H1 (cell line): ENCODE data around the gene NUAK1. TPM values are rescaled to one million over a fixed set of nuclear protein-coding genes. Genes with fewer than 3 reads are reported as not detected.

Source experiments
- CTCF ChIA-PET: fragments of 300-600 bp; sonication (Branson Sonifier 250); formaldehyde crosslinking; loops from one replicate; lab custom pipeline; 2021; ENCODE audit not compliant: partially characterized antibody; lab: Charles Lee
- POLR2A ChIA-PET: fragments of 300-600 bp; sonication (Branson Sonifier 250); formaldehyde crosslinking; loops from one replicate; lab custom pipeline; 2021; ENCODE audit warnings: inconsistent platforms; ENCODE audit not compliant: partially characterized antibody; lab: Charles Lee
- DNase-seq, 2 experiments: peaks; one replicate each; pipeline versions ENCODE4 v3.0.0 to v3.0.0-alpha.2; 2010 to 2022; ENCODE audit warnings: low spot score in 2 of 2, low read depth in 1 of 2, mixed read lengths in 1 of 2
- FAIRE-seq: peaks from 2 replicates; lab custom pipeline; 2011; peaks lifted over from hg19 to GRCh38; lab: Jason Lieb, UNC
- H2AFZ ChIP-seq: 2 replicates; pipeline ENCODE4 v1.8.1; 2012; ENCODE audit warnings: low read length, inconsistent platforms
- H2AK5ac ChIP-seq: 2 replicates; pipeline ENCODE4 v1.6.1; 2013; ENCODE audit warnings: low read depth, low read length
- H2BK120ac ChIP-seq: replicated peaks from 2 replicates; pipeline ENCODE3; 2013; ENCODE audit warnings: low read depth, low read length, inconsistent platforms
- H2BK12ac ChIP-seq: 2 replicates; pipeline ENCODE4 v1.6.1; 2013; ENCODE audit warnings: low read depth, low read length
- H2BK15ac ChIP-seq: 2 replicates; pipeline ENCODE4 v1.6.1; 2013; ENCODE audit warnings: low read length
- H2BK20ac ChIP-seq: 2 replicates; pipeline ENCODE4 v1.6.1; 2013; ENCODE audit warnings: low read length
- H2BK5ac ChIP-seq: 2 replicates; pipeline ENCODE4 v1.6.1; 2013; ENCODE audit warnings: low read depth, low read length
- H3K14ac ChIP-seq: 2 replicates; pipeline ENCODE4 v1.6.1; 2013; ENCODE audit warnings: inconsistent platforms; ENCODE audit not compliant: insufficient read length
- H3K18ac ChIP-seq: 2 replicates; pipeline ENCODE4 v1.6.1; 2013; ENCODE audit warnings: low read length; ENCODE audit errors: extremely low read depth
- H3K23ac ChIP-seq: 2 replicates; pipeline ENCODE4 v1.6.1; 2013; ENCODE audit warnings: inconsistent platforms; ENCODE audit not compliant: insufficient read length
- H3K23me2 ChIP-seq: 2 replicates; pipeline ENCODE4 v1.6.1; 2013; ENCODE audit warnings: low read depth, low read length
- H3K27ac ChIP-seq: 2 replicates; pipeline ENCODE4 v1.6.1; 2011; ENCODE audit warnings: low read depth, low read length, inconsistent platforms
- H3K27me3 ChIP-seq, 4 experiments: replicated peaks in 1 of 4; 1 replicate in 1 of 4; 2 replicates in 3 of 4; pipeline versions ENCODE4 v1.6.1 to v1.8.1; 2011 to 2013; ENCODE audit warnings: low read length in 3 of 4, mild to moderate bottlenecking in 3 of 4, inconsistent platforms in 2 of 4, mixed read lengths in 2 of 4, moderate library complexity in 1 of 4; ENCODE audit not compliant: control insufficient read depth in 3 of 4, insufficient read depth in 3 of 4; ENCODE audit errors: extremely low read depth in 1 of 4
- H3K36me3 ChIP-seq, 4 experiments: 2 replicates each; pipeline versions ENCODE4 v1.6.1 to v1.8.1; 2011 to 2013; ENCODE audit warnings: mild to moderate bottlenecking in 4 of 4, low read length in 3 of 4, moderate library complexity in 2 of 4, control low read depth in 1 of 4, inconsistent platforms in 1 of 4; ENCODE audit not compliant: insufficient read depth in 4 of 4, control insufficient read depth in 2 of 4
- H3K4ac ChIP-seq: replicated peaks from 2 replicates; pipeline ENCODE3; 2013; ENCODE audit warnings: low read length, low read depth, mixed read lengths, inconsistent platforms; ENCODE audit not compliant: insufficient read length
- H3K4me1 ChIP-seq, 4 experiments: replicated peaks in 1 of 4; 1 replicate in 1 of 4; 2 replicates in 3 of 4; pipeline versions ENCODE4 v1.6.1 to v1.8.1; 2011 to 2013; ENCODE audit warnings: low read length in 3 of 4, inconsistent platforms in 2 of 4, mixed read lengths in 1 of 4; ENCODE audit not compliant: insufficient read depth in 4 of 4, control insufficient read depth in 3 of 4
- H3K4me2 ChIP-seq, 2 experiments: 2 replicates each; pipeline versions ENCODE4 v1.6.1 to v1.8.1; 2011 to 2013; ENCODE audit warnings: low read depth in 2 of 2, low read length in 2 of 2, control low read depth in 1 of 2, inconsistent platforms in 1 of 2, mild to moderate bottlenecking in 1 of 2; ENCODE audit not compliant: insufficient read depth in 1 of 2
- H3K4me3 ChIP-seq, 4 experiments: fragments of 200-600, 300-600 bp in 1 of 4; sonication (generic), shearing (Covaris generic), sonication (Bioruptor Twin) in 1 of 4; 2 replicates each; pipeline versions ENCODE4 v1.5.1 to v1.8.1; 2011 to 2016; ENCODE audit warnings: low read length in 4 of 4, low read depth in 3 of 4, control low read depth in 2 of 4, inconsistent platforms in 2 of 4, mild to moderate bottlenecking in 2 of 4, mixed read lengths in 1 of 4, moderate library complexity in 1 of 4; ENCODE audit not compliant: insufficient read depth in 2 of 4; ENCODE audit errors: extremely low read depth in 1 of 4
- H3K56ac ChIP-seq: replicated peaks from 2 replicates; pipeline ENCODE3; 2013; ENCODE audit warnings: low read depth, mild to moderate bottlenecking, mixed read lengths, low read length, inconsistent platforms; ENCODE audit not compliant: insufficient read length
- H3K79me1 ChIP-seq: 2 replicates; pipeline ENCODE4 v1.6.1; 2013; ENCODE audit warnings: low read depth, low read length, control low read depth
- H3K79me2 ChIP-seq, 2 experiments: 2 replicates each; pipeline versions ENCODE4 v1.6.1 to v1.8.1; 2012 to 2013; ENCODE audit warnings: low read length in 2 of 2, mild to moderate bottlenecking in 2 of 2, inconsistent platforms in 1 of 2; ENCODE audit not compliant: insufficient read depth in 2 of 2, control insufficient read depth in 1 of 2
- H3K9ac ChIP-seq, 4 experiments: replicated peaks in 1 of 4; 1 replicate in 1 of 4; 2 replicates in 3 of 4; pipeline versions ENCODE4 v1.6.1 to v1.8.1; 2011 to 2013; ENCODE audit warnings: low read depth in 3 of 4, low read length in 3 of 4, control low read depth in 2 of 4, mild to moderate bottlenecking in 2 of 4, moderate library complexity in 2 of 4, inconsistent platforms in 1 of 4; ENCODE audit errors: extremely low read depth in 1 of 4
- H3K9me3 ChIP-seq, 2 experiments: 2 replicates each; pipeline versions ENCODE4 v1.6.1 to v1.8.1; 2012 to 2013; ENCODE audit warnings: mild to moderate bottlenecking in 2 of 2, moderate library complexity in 2 of 2, control low read depth in 1 of 2, inconsistent platforms in 1 of 2, low read depth in 1 of 2, low read length in 1 of 2, mixed read lengths in 1 of 2; ENCODE audit not compliant: insufficient read depth in 2 of 2
- H4K20me1 ChIP-seq, 2 experiments: replicated peaks in 1 of 2; 2 replicates each; pipeline versions ENCODE3 to v1.8.1; 2011 to 2013; ENCODE audit warnings: inconsistent platforms in 2 of 2, low read length in 2 of 2, mild to moderate bottlenecking in 1 of 2; ENCODE audit not compliant: insufficient read depth in 2 of 2, control insufficient read depth in 1 of 2
- H4K5ac ChIP-seq: 2 replicates; pipeline ENCODE4 v1.6.1; 2013; ENCODE audit warnings: low read length, low read depth, mixed read lengths, inconsistent platforms; ENCODE audit not compliant: insufficient read length
- H4K8ac ChIP-seq: 2 replicates; pipeline ENCODE4 v1.8.0; 2013; ENCODE audit warnings: mild to moderate bottlenecking, moderate library complexity, low read length, inconsistent platforms; ENCODE audit not compliant: insufficient read depth; ENCODE audit errors: extremely low read depth
- H4K91ac ChIP-seq: replicated peaks from 2 replicates; pipeline ENCODE3; 2013; ENCODE audit warnings: low read length, mixed read lengths, inconsistent platforms; ENCODE audit not compliant: insufficient read length
- ASH2L ChIP-seq: fragments of 200-600, 300-600 bp; sonication (generic); IDR thresholded peaks from one replicate; pipeline ENCODE4 v1.7.1; 2017; ENCODE audit warnings: low read length
- KDM1A ChIP-seq: fragments of 200-600, 300-600 bp; sonication (generic); IDR thresholded peaks from 2 replicates; pipeline ENCODE4 v1.7.1; 2016; ENCODE audit warnings: mild to moderate bottlenecking, low read length, borderline replicate concordance
- MAFK ChIP-seq: IDR thresholded peaks from 2 replicates; pipeline ENCODE4 v1.6.1; 2012; ENCODE audit warnings: low read depth, mild to moderate bottlenecking, improper control_type of control experiment, low read length
- NANOG ChIP-seq: IDR thresholded peaks from 2 replicates; pipeline ENCODE4 v1.6.1; 2011; ENCODE audit warnings: low read length, low read depth, mild to moderate bottlenecking, inconsistent platforms; ENCODE audit not compliant: insufficient read depth, poor library complexity, severe bottlenecking
- POLR2A ChIP-seq, 2 experiments: IDR thresholded peaks; 1 replicate in 1 of 2; 2 replicates in 1 of 2; pipeline ENCODE4 v1.6.1; 2011; ENCODE audit warnings: low read depth in 2 of 2, low read length in 2 of 2, mild to moderate bottlenecking in 2 of 2; ENCODE audit errors: control extremely low read depth in 1 of 2
- RXRA ChIP-seq: IDR thresholded peaks from 2 replicates; pipeline ENCODE4 v1.6.1; 2011; ENCODE audit warnings: low read depth, mild to moderate bottlenecking, low read length, moderate library complexity; ENCODE audit not compliant: insufficient read depth
- SP2 ChIP-seq: IDR thresholded peaks from 2 replicates; pipeline ENCODE4 v1.6.1; 2012; ENCODE audit warnings: mild to moderate bottlenecking, low read length, inconsistent platforms
- WGBS, 2 experiments: shearing (Covaris generic) in 1 of 2; methylation state at CpG; one replicate each; pipeline versions ENCODE4 v1.1.6 to v1.1.7; 2013 to 2015; ENCODE audit warnings: low lambda C conversion rate in 2 of 2, mixed read lengths in 2 of 2, inconsistent platforms in 1 of 2, low coverage in 1 of 2, missing lambda C conversion rate in 1 of 2; ENCODE audit not compliant: insufficient replicate concordance in 2 of 2, insufficient coverage in 1 of 2, insufficient read length in 1 of 2; ENCODE audit errors: extremely low coverage in 1 of 2, missing lambda C conversion rate in 1 of 2; 5-methylcytosine and 5-hydroxymethylcytosine counted together
- polyA plus RNA-seq, 7 experiments: library from polyadenylated mRNA; depleted of rRNA in 3 of 7; stranded (reverse) in 5 of 7; unstranded in 2 of 7; fragments of >200 nt in 5 of 7; fragments of 200-250 nt in 2 of 7; gene quantifications; 1 replicate in 5 of 7; 2 replicates in 1 of 7; 4 replicates in 1 of 7; pipeline versions ENCODE4 v1.2.1 to v1.2.3, GENCODE V29; 2011 to 2013; ENCODE audit warnings: missing spikeins in 2 of 7, mixed read lengths in 2 of 7
- total RNA-seq: library from RNA; stranded (reverse); fragmentation: NEBNext Ultra II Directional; extraction: Animal tissue kit (Norgen Biotek cat#: 25700); gene quantifications from 2 replicates; pipeline ENCODE4 v1.2.1, GENCODE V29; 2021
- TF ChIP-seq, protein P1 (sequence below): IDR thresholded peaks from 2 replicates; pipeline ENCODE4 v1.6.1; 2012; ENCODE audit warnings: inconsistent platforms
- TF ChIP-seq, protein P2 (sequence below): IDR thresholded peaks from 2 replicates; pipeline ENCODE4 v1.6.1; 2011; ENCODE audit warnings: low read length, improper control_type of control experiment
- TF ChIP-seq, protein P3 (sequence below): IDR thresholded peaks from 2 replicates; pipeline ENCODE4 v1.6.1; 2012; ENCODE audit warnings: low read length, inconsistent platforms

The NUAK1 gene
- total and polyA plus RNA-seq, 2 of the 8 experiments (the other 6 are each of a cell fraction or from before 2014, with no cell fraction given) = 6.7 to 18.2 TPM

DNA sequence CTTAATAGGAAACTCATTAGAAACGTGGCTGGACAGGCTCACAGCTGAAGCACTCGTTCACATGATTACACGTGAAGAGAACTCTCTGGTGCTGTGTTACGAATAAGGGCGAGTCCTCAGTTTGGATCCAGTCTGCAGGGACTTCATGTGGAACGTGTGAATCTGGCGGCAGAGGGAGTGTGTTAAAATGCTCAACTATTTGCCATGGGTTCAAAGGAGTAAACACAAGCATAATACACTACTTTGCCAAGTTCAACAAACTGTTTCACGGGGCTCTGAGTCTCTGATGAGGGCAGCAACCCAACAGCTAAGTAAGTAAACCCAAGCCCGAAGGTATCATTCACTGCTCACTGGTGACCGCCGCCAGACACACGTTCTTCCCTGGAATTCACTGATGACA, 42.4 kb downstream of the NUAK1 start:
- Histone ChIP-seq H3K4me3 (no peak overlapping the region), H3K9me3 (no peaks in the 10 kb centered on the region), H3K27me3 (no peaks in the 10 kb centered on the region), H4K91ac (no peak overlapping the region), H2BK15ac (no peak overlapping the region), H3K23ac (no peak overlapping the region), H4K8ac (no peak overlapping the region), H4K5ac (no peak overlapping the region), H3K4ac (no peak overlapping the region), H3K36me3 (peaks cover 0 to 6% (median 2%) of the 10 kb centered on the region in 4 experiments; a peak in 3 of 8 replicates), H2BK20ac (no peak overlapping the region), H3K23me2 (no peaks in the 10 kb centered on the region), H3K79me1 (no peaks in the 10 kb centered on the region; the same call in 1 of the 2 replicates), H3K56ac (no peak overlapping the region), H2BK12ac (peak overlapping the region; percentile 40; the same call in 1 of the 2 replicates), H3K4me2 (no peak overlapping the region), H3K18ac (no peak overlapping the region), H2BK120ac (no peak overlapping the region), H2AK5ac (no peak overlapping the region), H3K9ac (no peak overlapping the region), H3K79me2 (peaks cover 0 to 21% of the 10 kb centered on the region in 2 experiments; a peak in 1 of 4 replicates), H2BK5ac (no peak overlapping the region), H2AFZ (no peak overlapping the region), H4K20me1 (no peaks in the 10 kb centered on the region), H3K14ac (no peak overlapping the region), H3K27ac (no peak overlapping the region), H3K4me1 (peaks cover 8 to 16% (median 13%) of the 10 kb centered on the region in 4 experiments)
- ChIA-PET POLR2A (interaction anchor here (1.0 to 1.2 kb wide), 3 partner anchors 9 to 38 kb away, joined by 3 to 4 read pairs (median 3); no protein-coding TSS in a partner anchor), CTCF (interaction anchor here (0.7 to 1.7 kb wide), 5 partner anchors 11 to 552 kb away, joined by 3 to 4 read pairs (median 3); partner anchors contain the start of gene NUAK1)
- DNase-seq (no peak), FAIRE-seq (no peak)
- WGBS, 2 experiments = 90% methylated on average over 12 of the region's 12 CpGs; no CpG with 5 or more reads in 1 of the 2 experiments
- TF ChIP-seq RXRA (no peak), POLR2A (IDR thresholded peaks at IDR 0.05; ENCODE audit: control extremely low read depth in 1 of 2, low read depth in 2 of 2, low read length in 2 of 2) (no peak), SP2 (no peak), MAFK (no peak), ASH2L (no peak), KDM1A (no peak), NANOG (no peak)
- TF ChIP-seq, protein P1, sequence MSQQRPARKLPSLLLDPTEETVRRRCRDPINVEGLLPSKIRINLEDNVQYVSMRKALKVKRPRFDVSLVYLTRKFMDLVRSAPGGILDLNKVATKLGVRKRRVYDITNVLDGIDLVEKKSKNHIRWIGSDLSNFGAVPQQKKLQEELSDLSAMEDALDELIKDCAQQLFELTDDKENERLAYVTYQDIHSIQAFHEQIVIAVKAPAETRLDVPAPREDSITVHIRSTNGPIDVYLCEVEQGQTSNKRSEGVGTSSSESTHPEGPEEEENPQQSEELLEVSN = no peak
- TF ChIP-seq, protein P2, sequence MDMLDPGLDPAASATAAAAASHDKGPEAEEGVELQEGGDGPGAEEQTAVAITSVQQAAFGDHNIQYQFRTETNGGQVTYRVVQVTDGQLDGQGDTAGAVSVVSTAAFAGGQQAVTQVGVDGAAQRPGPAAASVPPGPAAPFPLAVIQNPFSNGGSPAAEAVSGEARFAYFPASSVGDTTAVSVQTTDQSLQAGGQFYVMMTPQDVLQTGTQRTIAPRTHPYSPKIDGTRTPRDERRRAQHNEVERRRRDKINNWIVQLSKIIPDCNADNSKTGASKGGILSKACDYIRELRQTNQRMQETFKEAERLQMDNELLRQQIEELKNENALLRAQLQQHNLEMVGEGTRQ = no peak
- TF ChIP-seq, protein P3, sequence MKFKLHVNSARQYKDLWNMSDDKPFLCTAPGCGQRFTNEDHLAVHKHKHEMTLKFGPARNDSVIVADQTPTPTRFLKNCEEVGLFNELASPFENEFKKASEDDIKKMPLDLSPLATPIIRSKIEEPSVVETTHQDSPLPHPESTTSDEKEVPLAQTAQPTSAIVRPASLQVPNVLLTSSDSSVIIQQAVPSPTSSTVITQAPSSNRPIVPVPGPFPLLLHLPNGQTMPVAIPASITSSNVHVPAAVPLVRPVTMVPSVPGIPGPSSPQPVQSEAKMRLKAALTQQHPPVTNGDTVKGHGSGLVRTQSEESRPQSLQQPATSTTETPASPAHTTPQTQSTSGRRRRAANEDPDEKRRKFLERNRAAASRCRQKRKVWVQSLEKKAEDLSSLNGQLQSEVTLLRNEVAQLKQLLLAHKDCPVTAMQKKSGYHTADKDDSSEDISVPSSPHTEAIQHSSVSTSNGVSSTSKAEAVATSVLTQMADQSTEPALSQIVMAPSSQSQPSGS = no peak
